Activated CD4-positive, alpha-beta T cell treated with anti-CD3 and anti-CD28 coated beads for 36 hours (primary cell): ENCODE results near the gene SLC6A7. TPM values are rescaled to one million over a fixed set of nuclear protein-coding genes. Genes with fewer than 3 reads are reported as not detected.
"Not testable (repeated sequence)": the region's sequence is repeated elsewhere in the genome, so short reads cannot be mapped to it uniquely, and the experiment has no call there.

ENCODE experiments used
- ATAC-seq: fragments of 200-7000 bp; cut with Tn5 transposase; one replicate; pipeline ENCODE4 v1.10.0; 2021; ENCODE audit warnings: mild to moderate bottlenecking, moderate library complexity
- CTCF ChIA-PET: fragments of 350-600 bp; sonication (Branson Sonifier 250); formaldehyde crosslinking; loops from one replicate; lab custom pipeline; 2021; ENCODE audit warnings: antibody characterized with exemption; lab: Charles Lee
- POLR2A ChIA-PET: fragments of 350-600 bp; sonication (Branson Sonifier 250); formaldehyde crosslinking; loops from one replicate; lab custom pipeline; 2021; ENCODE audit warnings: antibody characterized with exemption, inconsistent platforms; lab: Charles Lee
- DNase-seq: peaks from one replicate; pipeline ENCODE4 v3.0.0-alpha.2; 2020
- H3K27ac Mint-ChIP-seq: one replicate; pipeline ENCODE4 v1.8.0; 2021; ENCODE audit warnings: mixed read lengths
- H3K27me3 Mint-ChIP-seq: one replicate; pipeline ENCODE4 v1.8.0; 2021; ENCODE audit warnings: mixed read lengths
- H3K36me3 Mint-ChIP-seq: one replicate; pipeline ENCODE4 v1.8.0; 2021; ENCODE audit warnings: low read depth, mixed read lengths
- H3K4me1 Mint-ChIP-seq: one replicate; pipeline ENCODE4 v1.8.0; 2021; ENCODE audit warnings: mixed read lengths
- H3K4me3 Mint-ChIP-seq: one replicate; pipeline ENCODE4 v1.8.0; 2021; ENCODE audit warnings: mild to moderate bottlenecking, moderate library complexity, mixed read lengths
- H3K9me3 Mint-ChIP-seq: one replicate; pipeline ENCODE4 v1.8.0; 2021; ENCODE audit warnings: low read depth, mixed read lengths
- intact Hi-C, 2 experiments: fragments of 100-400 bp; cut with DNase I in 1 of 2; cut with micrococcal nuclease in 1 of 2; formaldehyde crosslinking; loops; one replicate each; pipeline versions ENCODE4 v1.14.2 to v1.15.1; 2022 to 2024; cut with DNase I, micrococcal nuclease
- total RNA-seq, 2 experiments: library from RNA; stranded (reverse); gene quantifications; one replicate each; pipeline ENCODE4 v1.2.3, GENCODE V29; 2021

The SLC6A7 gene
- total RNA-seq, 2 experiments from 2014 or later: not detected

DNA sequence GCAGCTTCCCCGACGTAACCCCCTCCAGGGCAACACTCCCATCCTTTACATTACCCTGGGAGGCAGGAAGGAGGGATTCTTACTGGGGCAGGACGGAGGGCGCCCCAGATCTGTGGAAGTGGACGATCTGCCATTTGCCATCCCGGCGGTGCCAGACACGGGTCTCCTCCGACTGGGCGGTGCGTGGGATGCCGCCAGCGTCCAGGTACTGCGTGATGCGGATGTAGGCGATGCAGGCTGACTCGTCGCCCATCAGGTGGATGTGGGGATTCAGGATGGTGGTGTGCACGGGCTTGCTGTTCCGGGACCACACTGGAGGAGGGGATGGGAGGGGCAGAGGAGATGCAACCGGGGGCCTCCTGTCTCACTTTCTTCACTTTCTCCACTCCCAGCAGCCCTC is 33.0 kb downstream of the SLC6A7 start:
- intact Hi-C loops: no loop called here
- CTCF ChIA-PET: interaction anchor here (0.6 kb wide), 2 partner anchors 70 to 389 kb away, joined by 3 read pairs; no protein-coding TSS in a partner anchor
- ATAC-seq (no peak), DNase-seq (no peak)
- Mint-ChIP-seq H3K27ac (no peak overlapping the region), H3K4me1 (no peaks in the 10 kb centered on the region), H3K27me3 (no peaks in the 10 kb centered on the region), H3K4me3 (no peak overlapping the region), H3K9me3 (no peaks in the 10 kb centered on the region), H3K36me3 (no peaks in the 10 kb centered on the region)
- POLR2A ChIA-PET: no interaction called here

DNA sequence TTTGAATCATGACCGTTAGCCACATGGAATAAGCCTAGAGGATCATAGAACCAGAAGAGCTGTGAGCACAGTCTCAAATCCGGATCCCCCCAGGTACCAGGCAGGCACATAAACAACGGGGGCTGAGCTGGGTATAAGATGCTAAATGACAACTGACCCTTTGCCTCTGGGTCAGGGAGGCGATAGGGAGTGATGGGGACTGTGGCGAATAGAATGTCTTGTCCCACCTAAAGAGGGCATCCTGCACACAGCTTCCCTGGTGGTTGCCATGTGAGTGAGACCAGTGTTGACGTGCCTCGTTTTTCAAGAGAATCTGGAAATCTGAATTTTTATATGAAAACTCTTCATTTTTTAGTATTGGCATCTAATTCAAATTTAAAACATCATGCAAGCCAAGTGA is 33.6 kb downstream of the SLC6A7 start:
- intact Hi-C loops: no loop called here
- no peak for ATAC-seq
- no peak for DNase-seq
- Mint-ChIP-seq H3K9me3 (no peaks in the 10 kb centered on the region), H3K4me3 (no peak overlapping the region), H3K27me3 (no peaks in the 10 kb centered on the region), H3K4me1 (no peaks in the 10 kb centered on the region), H3K27ac (no peak overlapping the region), H3K36me3 (no peaks in the 10 kb centered on the region)
- ChIA-PET CTCF (interaction anchor here (0.6 kb wide), 1 partner anchor 389 kb away, joined by 3 read pairs; no protein-coding TSS in a partner anchor), POLR2A (no interaction called here)

DNA sequence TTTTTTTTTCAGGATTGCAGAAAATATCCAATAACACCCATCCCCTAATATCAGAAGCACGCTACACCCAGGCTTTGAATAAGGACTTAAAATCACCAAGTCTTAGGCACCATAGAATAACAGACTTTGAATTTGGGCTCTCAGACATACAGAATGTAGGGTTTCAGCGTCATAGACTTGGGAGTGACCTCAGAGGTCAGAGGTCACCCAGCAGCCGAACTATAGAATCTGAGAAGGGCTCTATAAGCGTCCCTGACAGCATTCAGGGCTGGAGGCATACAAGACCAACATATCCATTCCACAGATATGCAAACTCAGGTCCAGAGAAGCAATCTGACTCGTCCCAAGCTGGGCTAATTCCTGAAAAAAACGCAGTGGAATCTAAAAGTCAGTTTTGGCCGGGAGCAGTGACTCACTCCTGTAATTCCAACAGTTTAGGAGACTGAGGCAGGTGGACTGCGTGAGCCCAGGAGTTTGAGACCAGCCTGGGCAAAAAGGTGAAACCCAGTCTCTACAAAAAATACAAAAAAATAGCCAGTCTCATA is 34.7 kb downstream of the SLC6A7 start:
- intact Hi-C loops: no loop called here
- CTCF ChIA-PET: no interaction called here
- ATAC-seq (no peak), DNase-seq (no peak)
- H3K4me3 Mint-ChIP-seq: no peak overlapping the region
- no peaks in the 10 kb centered on the region for H3K27me3 Mint-ChIP-seq
- H3K4me1 Mint-ChIP-seq: no peaks in the 10 kb centered on the region
- POLR2A ChIA-PET: no interaction called here
- H3K27ac Mint-ChIP-seq: no peak overlapping the region
- H3K36me3 Mint-ChIP-seq: no peaks in the 10 kb centered on the region
- no peaks in the 10 kb centered on the region for H3K9me3 Mint-ChIP-seq

DNA sequence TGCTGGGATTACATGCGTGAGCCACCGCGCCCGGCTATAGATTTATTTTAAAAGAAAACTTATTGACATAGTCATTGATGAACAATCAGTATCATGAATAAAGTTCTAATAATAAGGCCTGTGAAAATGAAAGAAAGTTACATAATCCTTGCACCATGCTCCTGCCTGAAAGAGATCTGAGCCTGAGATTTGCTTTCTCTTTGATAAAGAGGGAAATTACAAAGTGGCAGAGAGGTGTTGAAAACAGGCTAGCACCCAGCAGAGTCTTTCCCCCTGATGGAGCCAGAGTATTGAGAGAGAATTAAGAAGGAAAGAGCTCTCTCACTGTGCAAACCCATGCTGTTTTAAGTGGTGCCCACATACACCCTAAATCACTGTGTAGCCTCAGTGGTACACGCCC is 37.2 kb downstream of the SLC6A7 start:
- no peaks in the 10 kb centered on the region for H3K4me1 Mint-ChIP-seq
- no peak for ATAC-seq
- no peak overlapping the region for H3K4me3 Mint-ChIP-seq
- H3K27ac Mint-ChIP-seq: no peak overlapping the region
- H3K9me3 Mint-ChIP-seq: no peaks in the 10 kb centered on the region
- ChIA-PET POLR2A (no interaction called here), CTCF (interaction anchor here (0.8 to 1.0 kb wide), 2 partner anchors 42 to 96 kb away, joined by 3 to 5 read pairs; no protein-coding TSS in a partner anchor)
- no peaks in the 10 kb centered on the region for H3K27me3 Mint-ChIP-seq
- H3K36me3 Mint-ChIP-seq: no peaks in the 10 kb centered on the region
- no peak for DNase-seq
- intact Hi-C loops: no loop called here

DNA sequence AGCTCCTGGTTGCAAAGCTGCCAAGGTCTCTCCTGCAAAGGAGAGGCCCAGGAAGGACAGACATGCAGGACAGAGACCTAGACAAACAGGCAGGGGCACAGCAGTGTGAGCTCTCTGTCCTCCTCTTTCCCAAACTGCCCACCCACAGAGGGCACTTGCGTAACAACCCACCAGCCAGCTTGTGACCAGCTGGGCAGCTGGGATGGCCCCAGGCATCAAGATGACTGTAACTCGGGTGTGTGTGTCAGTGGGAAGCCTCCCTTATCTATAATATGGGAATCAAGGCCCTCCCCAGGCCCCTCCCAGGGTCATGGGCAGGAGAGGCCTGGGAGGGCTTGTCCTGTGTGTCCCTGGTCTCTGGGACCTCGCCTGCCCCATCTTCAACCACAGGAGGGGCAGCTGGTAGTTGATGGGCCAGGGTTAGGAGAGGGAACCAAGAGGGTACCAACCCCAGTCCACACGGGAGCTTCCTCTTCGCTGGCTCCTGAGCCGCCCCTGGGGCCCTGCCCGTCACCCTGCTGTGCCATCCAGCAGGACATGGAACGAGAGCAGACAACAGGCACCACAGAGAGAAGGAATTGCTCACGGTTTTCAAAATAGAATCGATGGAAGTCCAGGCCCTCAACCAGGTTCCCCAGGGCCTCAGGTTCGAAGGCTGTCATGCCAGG is 37.9 kb downstream of the SLC6A7 start:
- ATAC-seq: no peak
- Mint-ChIP-seq H3K27ac (no peak overlapping the region), H3K4me3 (no peak overlapping the region), H3K36me3 (no peaks in the 10 kb centered on the region), H3K27me3 (no peaks in the 10 kb centered on the region), H3K4me1 (no peaks in the 10 kb centered on the region), H3K9me3 (no peaks in the 10 kb centered on the region)
- CTCF ChIA-PET: interaction anchor here (0.8 to 1.0 kb wide), 2 partner anchors 42 to 97 kb away, joined by 3 to 5 read pairs; no protein-coding TSS in a partner anchor
- intact Hi-C loops: no loop called here
- POLR2A ChIA-PET: no interaction called here
- no peak for DNase-seq

DNA sequence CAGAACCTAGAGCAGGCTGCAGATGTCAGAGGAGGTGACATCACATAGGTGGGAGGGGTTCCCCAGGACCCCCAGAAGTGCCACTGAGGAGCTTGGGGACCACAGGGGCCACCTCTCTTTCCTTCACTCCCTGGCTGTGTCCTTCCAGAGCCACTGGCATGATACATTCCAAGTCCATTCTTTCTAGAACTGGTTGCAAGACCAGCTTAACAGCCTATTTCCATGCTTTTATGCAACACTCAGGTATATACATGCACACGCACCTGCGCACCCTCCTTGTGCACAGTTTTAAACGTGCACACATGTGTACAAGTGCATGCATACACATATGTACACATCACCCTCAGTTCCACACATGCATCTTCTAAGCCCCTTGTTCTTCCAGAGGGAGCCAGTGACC is 39.7 kb downstream of the SLC6A7 start:
- Mint-ChIP-seq H3K36me3 (no peaks in the 10 kb centered on the region), H3K27me3 (no peaks in the 10 kb centered on the region), H3K27ac (no peak overlapping the region), H3K9me3 (no peaks in the 10 kb centered on the region), H3K4me3 (no peak overlapping the region), H3K4me1 (no peaks in the 10 kb centered on the region)
- intact Hi-C loops: no loop called here
- ChIA-PET POLR2A (interaction anchor here (0.5 kb wide), 1 partner anchor 217 kb away, joined by 3 read pairs; no protein-coding TSS in a partner anchor), CTCF (no interaction called here)
- no peak for ATAC-seq
- DNase-seq: no peak

DNA sequence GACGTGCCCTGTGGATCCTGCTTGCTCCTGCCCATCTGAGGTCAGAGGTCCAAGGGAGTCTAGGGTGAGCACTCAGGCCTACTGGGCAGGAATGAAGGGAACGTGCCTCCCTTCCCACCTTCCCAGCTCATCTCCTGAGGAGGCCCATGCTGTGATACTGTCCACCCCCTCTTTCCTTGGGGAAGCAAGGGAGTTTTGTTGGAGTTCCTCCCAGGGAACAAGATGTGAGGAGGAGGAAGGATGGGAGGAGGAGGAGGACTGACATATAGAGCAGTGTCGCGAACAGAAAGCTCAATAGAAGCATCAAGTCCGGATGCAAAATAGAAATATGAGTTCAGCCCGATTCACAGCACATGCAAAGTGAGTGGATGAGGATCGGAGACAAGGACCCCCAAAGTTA is 41.0 kb downstream of the SLC6A7 start:
- intact Hi-C loops: no loop called here
- no peaks in the 10 kb centered on the region for H3K27me3 Mint-ChIP-seq
- H3K9me3 Mint-ChIP-seq: no peaks in the 10 kb centered on the region
- no peaks in the 10 kb centered on the region for H3K36me3 Mint-ChIP-seq
- DNase-seq (no peak), ATAC-seq (no peak)
- no peak overlapping the region for H3K4me3 Mint-ChIP-seq
- ChIA-PET POLR2A (no interaction called here), CTCF (interaction anchor here (1.1 to 1.7 kb wide), 2 partner anchors 12 to 56 kb away, joined by 3 to 7 read pairs; no protein-coding TSS in a partner anchor)
- H3K27ac Mint-ChIP-seq: no peak overlapping the region
- no peaks in the 10 kb centered on the region for H3K4me1 Mint-ChIP-seq

DNA sequence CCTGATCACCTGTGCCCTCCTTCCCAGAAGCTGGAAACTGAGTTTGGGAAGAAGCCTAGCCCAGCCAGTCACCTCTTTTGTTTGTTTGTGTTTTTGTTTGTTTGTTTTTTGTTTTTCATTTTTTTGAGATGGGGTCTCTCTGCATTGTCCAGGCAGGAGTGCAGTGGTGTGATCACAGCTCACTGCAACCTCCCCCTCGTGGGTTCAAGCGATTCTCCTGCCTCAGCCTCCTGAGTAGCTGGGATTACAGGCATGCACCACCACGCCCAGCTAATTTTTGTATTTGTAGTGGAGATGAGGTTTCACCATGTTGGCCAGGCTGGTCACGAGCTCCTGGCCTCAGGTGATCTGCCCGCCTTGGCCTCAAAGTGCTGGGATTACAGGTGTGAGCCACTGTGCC is 43.8 kb downstream of the SLC6A7 start:
- H3K4me3 Mint-ChIP-seq, H3K27me3 Mint-ChIP-seq, H3K36me3 Mint-ChIP-seq, H3K9me3 Mint-ChIP-seq, DNase-seq, H3K27ac Mint-ChIP-seq, H3K4me1 Mint-ChIP-seq, ATAC-seq, intact Hi-C loops: not testable (repeated sequence)
- CTCF ChIA-PET: interaction anchor here (1.7 to 2.1 kb wide), 2 partner anchors 16 to 117 kb away, joined by 6 read pairs; no protein-coding TSS in a partner anchor
- POLR2A ChIA-PET: interaction anchor here (0.5 kb wide), 1 partner anchor 9 kb away, joined by 3 read pairs; no protein-coding TSS in a partner anchor

DNA sequence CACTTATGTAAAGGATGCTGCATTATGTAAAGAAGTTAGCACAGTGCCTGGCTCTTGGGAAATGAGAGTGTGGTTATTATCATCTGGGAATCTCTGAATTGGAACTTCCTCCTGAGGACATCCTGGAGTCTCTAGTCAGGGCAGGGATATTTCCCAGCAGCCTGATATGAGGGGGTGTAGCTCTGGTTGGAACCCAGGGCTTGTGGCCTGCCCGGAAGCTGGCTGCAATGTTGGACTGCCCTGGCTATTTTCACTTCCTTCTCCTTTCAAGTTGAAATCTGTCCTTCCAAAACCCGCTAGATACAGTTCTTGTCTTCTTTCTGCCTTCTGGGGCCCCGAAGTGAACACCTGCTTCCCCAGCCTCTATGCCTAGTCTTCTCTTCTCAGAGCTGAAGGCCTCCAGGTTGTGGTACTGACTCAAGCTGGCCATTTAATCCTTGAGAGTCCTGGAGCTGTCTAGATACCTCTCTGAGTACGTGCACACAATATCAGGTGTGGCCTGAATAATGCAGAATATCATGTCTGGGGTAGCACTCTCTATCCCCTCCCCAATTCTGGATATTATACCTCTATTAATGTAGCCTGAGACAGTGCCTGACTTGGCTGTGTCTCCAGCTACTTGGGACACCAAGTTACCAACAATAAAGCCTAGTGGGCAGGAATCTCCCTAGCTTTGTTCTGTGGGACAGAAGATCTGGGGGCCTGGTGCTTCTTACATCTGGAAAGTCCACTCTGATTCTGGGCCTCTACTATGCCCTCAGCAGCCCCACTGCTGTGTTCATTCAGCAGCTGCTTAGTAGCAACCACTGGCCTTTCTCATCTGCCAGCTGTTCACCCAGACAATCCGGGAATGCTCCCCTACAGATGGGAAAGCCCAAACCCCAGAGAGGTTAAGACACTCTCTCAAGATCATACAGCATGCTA is 45.0 kb downstream of the SLC6A7 start:
- ATAC-seq: no peak
- DNase-seq: no peak
- no peaks in the 10 kb centered on the region for H3K36me3 Mint-ChIP-seq
- intact Hi-C loops: no loop called here
- no peaks in the 10 kb centered on the region for H3K27me3 Mint-ChIP-seq
- H3K9me3 Mint-ChIP-seq: no peaks in the 10 kb centered on the region
- ChIA-PET POLR2A (no interaction called here), CTCF (interaction anchor here (1.0 to 2.1 kb wide), 4 partner anchors 17 to 116 kb away, joined by 3 to 6 read pairs (median 4); no protein-coding TSS in a partner anchor)
- H3K4me1 Mint-ChIP-seq: no peaks in the 10 kb centered on the region
- H3K27ac Mint-ChIP-seq: no peak overlapping the region
- no peak overlapping the region for H3K4me3 Mint-ChIP-seq

DNA sequence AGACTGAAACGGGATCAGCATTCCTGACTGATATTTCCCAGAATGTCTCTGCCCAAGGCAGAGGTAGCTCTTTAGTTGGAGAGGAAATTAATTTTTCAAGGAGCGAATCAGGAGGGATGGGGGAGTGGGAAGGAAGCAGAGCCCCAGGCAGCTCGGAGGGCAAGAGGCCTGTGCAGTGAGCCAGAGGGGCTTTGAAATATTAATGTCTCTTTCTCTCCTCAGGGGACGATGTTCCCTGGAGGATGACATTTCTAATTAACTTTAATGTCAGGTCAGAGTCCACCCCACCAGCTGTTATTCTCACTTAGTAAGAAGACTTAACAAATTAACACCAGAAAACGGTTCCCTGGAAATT is 45.6 kb downstream of the SLC6A7 start:
- DNase-seq (no peak), ATAC-seq (no peak)
- Mint-ChIP-seq H3K36me3 (no peaks in the 10 kb centered on the region), H3K4me1 (no peaks in the 10 kb centered on the region), H3K27me3 (no peaks in the 10 kb centered on the region), H3K4me3 (no peak overlapping the region), H3K9me3 (no peaks in the 10 kb centered on the region), H3K27ac (no peak overlapping the region)
- intact Hi-C loops: no loop called here
- CTCF ChIA-PET: interaction anchor here (0.6 to 2.1 kb wide), 5 partner anchors 18 to 382 kb away, joined by 3 to 6 read pairs (median 4); no protein-coding TSS in a partner anchor
- POLR2A ChIA-PET: no interaction called here

DNA sequence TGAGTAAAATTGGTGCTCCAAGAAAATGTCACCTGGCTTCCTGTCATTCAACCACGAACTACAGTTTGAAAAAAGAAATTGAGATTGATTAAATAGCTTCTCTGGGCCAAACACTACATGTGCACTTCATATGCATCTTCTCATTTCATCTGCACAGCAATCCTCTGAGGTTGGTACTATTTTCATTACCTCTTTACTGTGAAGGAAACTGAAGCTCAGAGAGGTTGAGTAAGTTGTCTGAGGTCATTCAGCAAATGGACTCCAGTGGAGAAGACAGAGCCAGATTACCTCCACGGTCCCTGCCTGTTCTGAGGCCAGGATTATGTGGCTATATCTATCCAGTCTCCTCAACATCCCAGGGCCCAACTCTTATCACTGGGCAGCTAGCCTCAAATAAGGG is 46.5 kb downstream of the SLC6A7 start:
- ATAC-seq: no peak

More for the DNA sequence above, 46.5 kb downstream of the SLC6A7 start:
- no peaks in the 10 kb centered on the region for H3K36me3 Mint-ChIP-seq
- CTCF ChIA-PET: interaction anchor here (0.7 kb wide), 1 partner anchor 162 kb away, joined by 3 read pairs; no protein-coding TSS in a partner anchor
- intact Hi-C loops: no loop called here
- DNase-seq: no peak
- no peaks in the 10 kb centered on the region for H3K9me3 Mint-ChIP-seq
- H3K4me3 Mint-ChIP-seq: no peak overlapping the region
- no peaks in the 10 kb centered on the region for H3K4me1 Mint-ChIP-seq
- H3K27me3 Mint-ChIP-seq: no peaks in the 10 kb centered on the region
- H3K27ac Mint-ChIP-seq: no peak overlapping the region
- POLR2A ChIA-PET: no interaction called here
